ENCODE measurements around the gene PDS5B. TPM values are rescaled to one million over a fixed set of nuclear protein-coding genes. Genes with fewer than 3 reads are reported as not detected.

PDS5B gene
- total and polyA plus RNA-seq, 4 donors = 39.1 to 136 (median 56.8) TPM

- DNase-seq (ENCODE audit: low read depth in 4 of 6, low spot score in 6 of 6) = no peak
- Histone ChIP-seq H3K4me3 (ENCODE audit: low read depth, low read length) (no peak overlapping the region), H3K4me1 (ENCODE audit: control insufficient read depth, insufficient read depth, low read length) (no peaks in the 10 kb centered on the region), H3K27me3 (ENCODE audit: control insufficient read depth, insufficient read depth, low read length) (no peaks in the 10 kb centered on the region), H3K36me3 (ENCODE audit: control insufficient read depth, insufficient read depth, low read length) (no peaks in the 10 kb centered on the region), H3K9me3 (ENCODE audit: control insufficient read depth, insufficient read depth, low read length) (no peaks in the 10 kb centered on the region), H3K27ac (ENCODE audit: low read depth, low read length) (no peak overlapping the region)
- no CpG with 5 or more reads among the region's 4 CpGs for whole genome bisulfite sequencing (ENCODE audit: insufficient coverage)
Observed at GRCh38 chr13:32666990-32667571, 80.8 kb downstream of the PDS5B start.

- no peaks in the 10 kb centered on the region for H3K27me3 ChIP-seq (ENCODE audit: control insufficient read depth, insufficient read depth, low read length)
- no peaks in the 10 kb centered on the region for H3K4me1 ChIP-seq (ENCODE audit: control insufficient read depth, insufficient read depth, low read length)
- no peak overlapping the region for H3K27ac ChIP-seq (ENCODE audit: low read depth, low read length)
- no peaks in the 10 kb centered on the region for H3K9me3 ChIP-seq (ENCODE audit: control insufficient read depth, insufficient read depth, low read length)
- no CpG with 5 or more reads among the region's 3 CpGs for WGBS (ENCODE audit: insufficient coverage)
- no peak overlapping the region for H3K4me3 ChIP-seq (ENCODE audit: low read depth, low read length)
- H3K36me3 ChIP-seq (ENCODE audit: control insufficient read depth, insufficient read depth, low read length) = peaks cover 4% of the 10 kb centered on the region
- DNase-seq (ENCODE audit: low read depth in 4 of 6, low spot score in 6 of 6) = peak in 4 of 6 donors; percentile 4 to 53 (median 27)
Observed at GRCh38 chr13:32669030-32669646, 82.9 kb downstream of the PDS5B start.

DNA sequence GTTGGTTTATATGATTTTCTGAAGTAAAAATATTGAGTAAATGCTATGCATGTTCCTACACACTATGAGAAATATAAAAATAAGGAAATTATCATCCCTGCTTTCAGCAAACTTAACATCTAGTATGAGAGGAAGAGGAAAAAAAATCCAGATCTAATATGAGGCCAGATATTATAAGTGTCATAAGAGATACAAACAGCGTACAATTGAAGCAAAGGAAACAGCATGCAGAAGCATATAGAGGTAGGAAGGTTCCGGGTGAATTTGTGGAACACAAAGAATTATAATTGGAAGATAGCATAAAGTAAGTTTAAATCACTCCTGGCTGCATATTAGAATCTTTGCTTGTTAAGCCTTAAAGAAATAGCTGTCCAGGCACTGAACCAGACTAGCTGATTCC is 88.3 kb downstream of the PDS5B start:
- H3K4me3 ChIP-seq (ENCODE audit: low read depth, low read length) = no peak overlapping the region
- H3K4me1 ChIP-seq (ENCODE audit: control insufficient read depth, insufficient read depth, low read length) = no peaks in the 10 kb centered on the region
- no peaks in the 10 kb centered on the region for H3K9me3 ChIP-seq (ENCODE audit: control insufficient read depth, insufficient read depth, low read length)
- DNase-seq (ENCODE audit: low read depth in 4 of 6, low spot score in 6 of 6) = no peak
- no CpG with 5 or more reads among the region's 2 CpGs for WGBS (ENCODE audit: insufficient coverage)
- H3K27ac ChIP-seq (ENCODE audit: low read depth, low read length) = no peak overlapping the region
- H3K36me3 ChIP-seq (ENCODE audit: control insufficient read depth, insufficient read depth, low read length) = peaks cover 4% of the 10 kb centered on the region
- H3K27me3 ChIP-seq (ENCODE audit: control insufficient read depth, insufficient read depth, low read length) = no peaks in the 10 kb centered on the region

DNA sequence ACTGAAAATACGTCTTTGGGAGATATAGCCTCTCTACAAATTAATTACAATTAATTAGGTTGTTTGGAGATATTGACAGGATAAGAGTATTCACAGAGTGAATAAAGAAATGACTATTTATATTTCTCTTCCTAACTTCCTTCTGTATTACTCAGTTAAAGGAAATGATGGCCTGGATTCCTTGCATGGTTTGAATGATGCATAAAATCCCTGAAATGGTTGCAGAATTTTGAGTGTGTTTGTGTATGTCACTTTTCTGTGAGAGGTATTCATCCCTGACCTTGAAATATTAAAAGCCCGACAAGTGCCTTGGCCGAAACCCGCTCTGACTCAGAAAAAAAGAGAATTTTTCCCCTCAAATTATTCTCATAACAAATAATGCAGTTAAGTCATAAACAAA is 90.0 kb downstream of the PDS5B start:
- H3K27ac ChIP-seq (ENCODE audit: low read depth, low read length) = no peak overlapping the region
- H3K36me3 ChIP-seq (ENCODE audit: control insufficient read depth, insufficient read depth, low read length) = peaks cover 10% of the 10 kb centered on the region
- H3K4me1 ChIP-seq (ENCODE audit: control insufficient read depth, insufficient read depth, low read length) = no peaks in the 10 kb centered on the region
- H3K4me3 ChIP-seq (ENCODE audit: low read depth, low read length) = no peak overlapping the region
- WGBS (ENCODE audit: insufficient coverage) = 100% methylated on average over 3 of the region's 4 CpGs
- no peak for DNase-seq (ENCODE audit: low read depth in 4 of 6, low spot score in 6 of 6)
- no peaks in the 10 kb centered on the region for H3K9me3 ChIP-seq (ENCODE audit: control insufficient read depth, insufficient read depth, low read length)
- H3K27me3 ChIP-seq (ENCODE audit: control insufficient read depth, insufficient read depth, low read length) = no peaks in the 10 kb centered on the region

DNA sequence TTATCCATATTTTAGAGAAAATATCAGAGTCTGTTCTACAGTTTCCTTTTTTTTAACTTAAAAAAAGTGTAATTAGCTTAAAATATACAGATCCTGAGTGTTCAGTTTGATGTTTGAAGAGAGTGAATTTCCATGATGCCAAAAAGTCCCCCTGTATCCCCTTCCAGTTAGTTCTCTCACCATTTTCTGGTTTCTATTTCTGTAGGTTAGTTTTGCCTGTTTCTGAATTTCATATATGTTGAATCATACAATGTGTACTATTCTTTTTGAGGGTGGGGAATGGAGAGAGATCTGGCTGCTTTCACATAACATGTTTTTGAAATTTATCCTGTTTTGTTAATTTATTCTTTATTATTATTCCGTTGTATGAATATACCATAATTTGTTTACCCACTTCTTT is 95.9 kb downstream of the PDS5B start:
- no peak overlapping the region for H3K27ac ChIP-seq (ENCODE audit: low read depth, low read length)

GRCh38 chr13:32682740-32683139 is 96.5 kb downstream of the PDS5B start:
- Histone ChIP-seq H3K27me3 (ENCODE audit: control insufficient read depth, insufficient read depth, low read length) (no peaks in the 10 kb centered on the region), H3K4me1 (ENCODE audit: control insufficient read depth, insufficient read depth, low read length) (no peaks in the 10 kb centered on the region), H3K36me3 (ENCODE audit: control insufficient read depth, insufficient read depth, low read length) (peaks cover 15% of the 10 kb centered on the region), H3K4me3 (ENCODE audit: low read depth, low read length) (no peak overlapping the region), H3K27ac (ENCODE audit: low read depth, low read length) (no peak overlapping the region), H3K9me3 (ENCODE audit: control insufficient read depth, insufficient read depth, low read length) (no peaks in the 10 kb centered on the region)
- peak in 1 of 6 donors; percentile 5 for DNase-seq (ENCODE audit: low read depth in 4 of 6, low spot score in 6 of 6)
- 30% methylated on average over 2 of the region's 6 CpGs for WGBS (ENCODE audit: insufficient coverage)

More for the DNA sequence above, 95.9 kb downstream of the PDS5B start:
- no peaks in the 10 kb centered on the region for H3K9me3 ChIP-seq (ENCODE audit: control insufficient read depth, insufficient read depth, low read length)
- no peaks in the 10 kb centered on the region for H3K27me3 ChIP-seq (ENCODE audit: control insufficient read depth, insufficient read depth, low read length)
- no CpG with 5 or more reads among the region's 1 CpG for WGBS (ENCODE audit: insufficient coverage)
- peaks cover 15% of the 10 kb centered on the region for H3K36me3 ChIP-seq (ENCODE audit: control insufficient read depth, insufficient read depth, low read length)
- no peak overlapping the region for H3K4me3 ChIP-seq (ENCODE audit: low read depth, low read length)
- DNase-seq (ENCODE audit: low read depth in 4 of 6, low spot score in 6 of 6) = no peak
- no peaks in the 10 kb centered on the region for H3K4me1 ChIP-seq (ENCODE audit: control insufficient read depth, insufficient read depth, low read length)

DNA sequence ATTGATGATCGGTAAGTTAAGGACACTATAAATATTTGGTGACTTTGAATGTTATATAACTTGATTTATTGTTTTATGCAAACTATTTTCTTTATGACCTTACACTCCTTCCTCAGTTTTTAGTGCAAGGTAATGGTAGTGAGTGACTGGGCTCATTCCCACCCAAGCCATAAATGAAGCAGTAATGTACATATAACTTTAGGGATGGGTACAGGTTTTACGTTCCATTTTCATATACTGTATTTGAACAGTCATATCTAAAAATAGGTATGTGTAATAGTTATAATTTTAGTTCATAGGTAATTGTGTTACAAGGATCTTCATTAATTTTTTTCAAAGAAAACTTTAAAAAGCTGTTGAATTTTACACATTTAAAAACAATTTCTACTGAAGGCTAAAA is 101.0 kb downstream of the PDS5B start:
- Histone ChIP-seq H3K27me3 (ENCODE audit: control insufficient read depth, insufficient read depth, low read length) (no peaks in the 10 kb centered on the region), H3K36me3 (ENCODE audit: control insufficient read depth, insufficient read depth, low read length) (peaks cover 6% of the 10 kb centered on the region), H3K27ac (ENCODE audit: low read depth, low read length) (no peak overlapping the region), H3K4me1 (ENCODE audit: control insufficient read depth, insufficient read depth, low read length) (no peaks in the 10 kb centered on the region), H3K9me3 (ENCODE audit: control insufficient read depth, insufficient read depth, low read length) (no peaks in the 10 kb centered on the region), H3K4me3 (ENCODE audit: low read depth, low read length) (no peak overlapping the region)
- no CpG with 5 or more reads among the region's 2 CpGs for WGBS (ENCODE audit: insufficient coverage)
- no peak for DNase-seq (ENCODE audit: low read depth in 4 of 6, low spot score in 6 of 6)

GRCh38 chr13:32695602-32696250 is 109.5 kb downstream of the PDS5B start:
- Histone ChIP-seq H3K27ac (ENCODE audit: low read depth, low read length) (no peak overlapping the region), H3K4me1 (ENCODE audit: control insufficient read depth, insufficient read depth, low read length) (no peaks in the 10 kb centered on the region), H3K27me3 (ENCODE audit: control insufficient read depth, insufficient read depth, low read length) (no peaks in the 10 kb centered on the region), H3K9me3 (ENCODE audit: control insufficient read depth, insufficient read depth, low read length) (no peaks in the 10 kb centered on the region), H3K36me3 (ENCODE audit: control insufficient read depth, insufficient read depth, low read length) (no peaks in the 10 kb centered on the region), H3K4me3 (ENCODE audit: low read depth, low read length) (no peak overlapping the region)
- WGBS (ENCODE audit: insufficient coverage) = no CpG with 5 or more reads among the region's 2 CpGs
- DNase-seq (ENCODE audit: low read depth in 4 of 6, low spot score in 6 of 6) = no peak

DNA sequence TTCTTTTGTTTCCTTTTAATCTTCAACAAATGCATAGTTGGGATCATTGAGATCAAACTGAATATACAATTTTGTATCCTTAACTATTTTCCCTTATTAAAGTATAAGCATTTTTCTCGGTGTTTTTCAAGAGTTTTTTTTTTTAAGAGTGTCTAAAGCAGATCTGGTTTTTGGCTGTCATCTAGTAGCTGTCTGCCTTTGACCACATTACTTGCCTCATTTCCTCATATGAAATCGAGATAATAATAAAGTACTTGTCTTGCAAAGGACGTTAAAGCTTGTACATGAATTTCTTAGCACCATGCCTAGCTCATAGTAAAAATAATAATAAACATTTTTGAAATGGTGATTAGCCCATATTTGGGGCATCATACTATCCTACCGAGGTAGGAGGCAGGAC is 121.2 kb downstream of the PDS5B start:
- Histone ChIP-seq H3K27ac (ENCODE audit: low read depth, low read length) (no peak overlapping the region), H3K4me1 (ENCODE audit: control insufficient read depth, insufficient read depth, low read length) (no peaks in the 10 kb centered on the region), H3K9me3 (ENCODE audit: control insufficient read depth, insufficient read depth, low read length) (no peaks in the 10 kb centered on the region), H3K36me3 (ENCODE audit: control insufficient read depth, insufficient read depth, low read length) (peaks cover 10% of the 10 kb centered on the region), H3K27me3 (ENCODE audit: control insufficient read depth, insufficient read depth, low read length) (no peaks in the 10 kb centered on the region), H3K4me3 (ENCODE audit: low read depth, low read length) (no peak overlapping the region)
- no CpG with 5 or more reads among the region's 4 CpGs for WGBS (ENCODE audit: insufficient coverage)
- DNase-seq (ENCODE audit: low read depth in 4 of 6, low spot score in 6 of 6) = no peak

DNA sequence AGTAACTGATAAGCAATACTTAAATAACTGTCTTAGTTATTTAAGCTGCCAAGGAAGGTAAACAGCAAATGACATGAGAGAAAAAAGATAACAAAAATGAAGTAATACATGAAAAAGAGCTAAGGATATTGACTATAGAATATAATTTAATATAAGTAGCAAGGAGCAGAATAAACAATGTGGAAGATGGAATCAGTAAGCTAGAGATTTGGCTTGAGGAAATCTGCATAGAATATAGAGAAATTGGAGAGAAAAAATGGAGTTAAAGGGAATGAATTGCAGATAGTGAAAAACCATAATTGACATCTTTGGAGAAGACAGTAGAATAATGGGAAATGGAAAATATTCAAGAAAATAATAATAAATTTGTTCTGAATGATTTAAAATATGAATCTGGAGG is 127.1 kb downstream of the PDS5B start:
- no peak for DNase-seq (ENCODE audit: low read depth in 4 of 6, low spot score in 6 of 6)
- Histone ChIP-seq H3K27ac (ENCODE audit: low read depth, low read length) (no peak overlapping the region), H3K36me3 (ENCODE audit: control insufficient read depth, insufficient read depth, low read length) (peaks cover 17% of the 10 kb centered on the region), H3K27me3 (ENCODE audit: control insufficient read depth, insufficient read depth, low read length) (no peaks in the 10 kb centered on the region), H3K4me3 (ENCODE audit: low read depth, low read length) (no peak overlapping the region), H3K4me1 (ENCODE audit: control insufficient read depth, insufficient read depth, low read length) (no peaks in the 10 kb centered on the region), H3K9me3 (ENCODE audit: control insufficient read depth, insufficient read depth, low read length) (no peaks in the 10 kb centered on the region)

Data from spinal cord (tissue), 10 donors.